Loucy (cell line): ENCODE measurements around the gene PTPRN2.

Source experiments
- CTCF ChIP-seq: fragments of 200-600 bp; sonication (generic); conservative IDR thresholded peaks from 2 replicates; pipeline ENCODE4 v1.5.1; 2014; ENCODE audit warnings: mild to moderate bottlenecking, antibody characterized with exemption, low read length
- EZH2phosphoT487 ChIP-seq: fragments of 200-600 bp; IDR thresholded peaks from 2 replicates; pipeline ENCODE4 v1.6.1; 2018; ENCODE audit warnings: antibody characterized with exemption, mild to moderate bottlenecking, moderate library complexity, borderline replicate concordance

GRCh38 chr7:158077934-158078910 is 509.4 kb downstream of the PTPRN2 start:
- no peak for TF ChIP-seq CTCF
- no peak for TF ChIP-seq EZH2phosphoT487
